HG03558 (cell line): ENCODE measurements around the gene KATNA1.
A peak's percentile ranks its signal among the peaks of the same experiment; 100 is the strongest.
"Not testable (repeated sequence)": the region's sequence is repeated elsewhere in the genome, so short reads cannot be mapped to it uniquely, and the experiment has no call there.

Experiments
- ATAC-seq: cut with Tn5 transposase; IDR thresholded peaks from one replicate; pipeline ENCODE4 v1.9.1; 2021; ENCODE audit warnings: moderate number of reproducible peaks; ENCODE audit not compliant: unreplicated experiment; ENCODE audit errors: extremely low read depth

The KATNA1 gene

GRCh38 chr6:149648148-149649145 is at the start of gene KATNA1:
Gene KATNA1, minus strand, starts transcription at chr6:149648714. Its CDS starts 10,167 bp downstream, at chr6:149638547.
- peak; percentile 74 for ATAC-seq

- no peak for ATAC-seq
These were observed 49.7 kb upstream of the KATNA1 start for GRCh38 chr6:149698175-149698574.

GRCh38 chr6:149696901-149697300 is 48.4 kb upstream of the KATNA1 start:
- ATAC-seq, result no peak

GRCh38 chr6:149694921-149695320 is 46.4 kb upstream of the KATNA1 start:
- no peak for ATAC-seq

- ATAC-seq, result no peak
These were observed 42.7 kb upstream of the KATNA1 start for GRCh38 chr6:149691201-149691600.

- ATAC-seq, result no peak
These were observed 37.7 kb upstream of the KATNA1 start for GRCh38 chr6:149686230-149686629.

- no peak for ATAC-seq
These were observed 34.8 kb upstream of the KATNA1 start for GRCh38 chr6:149683256-149683859.

- ATAC-seq, result not testable (repeated sequence)
These were observed 33.3 kb upstream of the KATNA1 start for GRCh38 chr6:149681845-149682244.

- ATAC-seq, result no peak
These were observed 32.7 kb upstream of the KATNA1 start for GRCh38 chr6:149681209-149681608.

- peak; percentile 52 for ATAC-seq
These were observed 32.0 kb upstream of the KATNA1 start for GRCh38 chr6:149680503-149680902.

GRCh38 chr6:149672265-149672664 is 23.8 kb upstream of the KATNA1 start:
- ATAC-seq, result not testable (repeated sequence)

GRCh38 chr6:149660028-149660427 is 11.5 kb upstream of the KATNA1 start:
- no peak for ATAC-seq

- ATAC-seq, result no peak
These were observed 8.9 kb upstream of the KATNA1 start for GRCh38 chr6:149657441-149657840.

GRCh38 chr6:149651056-149651455 is 2.5 kb upstream of the KATNA1 start:
- ATAC-seq, result no peak

GRCh38 chr6:149646599-149646998 is 1.9 kb downstream of the KATNA1 start:
- ATAC-seq, result no peak

- ATAC-seq, result no peak
These were observed 5.5 kb downstream of the KATNA1 start for GRCh38 chr6:149642829-149643580.

GRCh38 chr6:149636124-149636523 is 12.4 kb downstream of the KATNA1 start:
- no peak for ATAC-seq

GRCh38 chr6:149634315-149634714 is 14.2 kb downstream of the KATNA1 start:
- no peak for ATAC-seq

GRCh38 chr6:149628875-149629510 is 19.5 kb downstream of the KATNA1 start:
- no peak for ATAC-seq

GRCh38 chr6:149627672-149628071 is 20.8 kb downstream of the KATNA1 start:
- ATAC-seq, result no peak
